Measurements from ENCODE around the gene AARS2. TPM values are rescaled to one million over a fixed set of nuclear protein-coding genes. Genes with fewer than 3 reads are reported as not detected.

The AARS2 gene
- total RNA-seq, 1 experiment from 2014 or later, result 11.6 TPM

GRCh38 chr6:44311304-44311703, 1.8 kb downstream of the AARS2 start:
- Histone ChIP-seq H2AFZ (no peak overlapping the region), H4K20me1 (ENCODE audit: insufficient read depth) (no peaks in the 10 kb centered on the region), H3K4me1 (replicated peaks; ENCODE audit: insufficient read depth) (peaks cover 9% of the 10 kb centered on the region), H3K79me2 (ENCODE audit: low read depth) (peaks cover 15% of the 10 kb centered on the region), H3K9me2 (ENCODE audit: insufficient read depth) (no peaks in the 10 kb centered on the region), H3K4me2 (no peak overlapping the region), H3K9me3 (ENCODE audit: insufficient read depth, low read depth) (no peaks in the 10 kb centered on the region), H3K4me3 (no peak overlapping the region), H3K36me3 (ENCODE audit: low read depth) (peaks cover 5% of the 10 kb centered on the region; the same call in 1 of the 2 replicates), H3F3A (ENCODE audit: insufficient read depth, low read depth) (no peaks in the 10 kb centered on the region), H3K27me3 (ENCODE audit: insufficient read depth, low read depth) (peaks cover 5% of the 10 kb centered on the region), H3K27ac (no peak overlapping the region)
- ChIA-PET POLR2A (ENCODE audit: unreplicated experiment) (no interaction called here), CTCF (no interaction called here)
- no TSS peak for BruUV-seq (replicated peaks)
- DNase-seq, result no peak
- intact Hi-C loops (cut with micrococcal nuclease; ENCODE audit: unreplicated experiment), result no loop called here
- TF ChIP-seq EZH2 (IDR thresholded peaks at IDR 0.05; ENCODE audit: low read depth), result no peak
- TF ChIP-seq, protein P1, sequence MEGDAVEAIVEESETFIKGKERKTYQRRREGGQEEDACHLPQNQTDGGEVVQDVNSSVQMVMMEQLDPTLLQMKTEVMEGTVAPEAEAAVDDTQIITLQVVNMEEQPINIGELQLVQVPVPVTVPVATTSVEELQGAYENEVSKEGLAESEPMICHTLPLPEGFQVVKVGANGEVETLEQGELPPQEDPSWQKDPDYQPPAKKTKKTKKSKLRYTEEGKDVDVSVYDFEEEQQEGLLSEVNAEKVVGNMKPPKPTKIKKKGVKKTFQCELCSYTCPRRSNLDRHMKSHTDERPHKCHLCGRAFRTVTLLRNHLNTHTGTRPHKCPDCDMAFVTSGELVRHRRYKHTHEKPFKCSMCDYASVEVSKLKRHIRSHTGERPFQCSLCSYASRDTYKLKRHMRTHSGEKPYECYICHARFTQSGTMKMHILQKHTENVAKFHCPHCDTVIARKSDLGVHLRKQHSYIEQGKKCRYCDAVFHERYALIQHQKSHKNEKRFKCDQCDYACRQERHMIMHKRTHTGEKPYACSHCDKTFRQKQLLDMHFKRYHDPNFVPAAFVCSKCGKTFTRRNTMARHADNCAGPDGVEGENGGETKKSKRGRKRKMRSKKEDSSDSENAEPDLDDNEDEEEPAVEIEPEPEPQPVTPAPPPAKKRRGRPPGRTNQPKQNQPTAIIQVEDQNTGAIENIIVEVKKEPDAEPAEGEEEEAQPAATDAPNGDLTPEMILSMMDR (conservative IDR thresholded peaks at IDR 0.05), result no peak

DNA sequence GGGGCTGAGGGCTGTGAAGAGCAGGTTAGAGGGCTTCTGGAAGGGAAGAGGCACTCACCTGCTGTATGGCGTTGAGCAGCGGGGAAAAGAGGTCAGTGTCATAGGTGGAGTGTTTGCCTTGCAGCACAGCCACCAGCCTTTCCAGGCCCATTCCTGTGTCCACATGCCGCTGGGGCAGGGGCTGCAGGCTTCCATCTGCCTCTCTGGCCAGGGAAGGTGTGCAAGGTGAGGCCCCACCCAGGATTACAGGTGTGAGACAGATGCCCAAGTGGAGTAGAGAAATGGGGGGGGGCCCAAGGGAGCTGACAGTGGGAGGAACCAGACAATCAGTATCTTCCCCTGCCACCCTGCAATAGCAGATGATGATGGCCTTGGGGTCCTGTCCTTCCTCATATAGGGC, 2.9 kb downstream of the AARS2 start:
- Histone ChIP-seq H3K27me3 (ENCODE audit: insufficient read depth, low read depth) (no peaks in the 10 kb centered on the region; the same call in 1 of the 2 replicates), H2AFZ (no peak overlapping the region), H3K27ac (no peak overlapping the region), H4K20me1 (ENCODE audit: insufficient read depth) (no peaks in the 10 kb centered on the region), H3K79me2 (ENCODE audit: low read depth) (peaks cover 15% of the 10 kb centered on the region), H3K9me3 (ENCODE audit: insufficient read depth, low read depth) (no peaks in the 10 kb centered on the region), H3K9me2 (ENCODE audit: insufficient read depth) (no peaks in the 10 kb centered on the region), H3K36me3 (ENCODE audit: low read depth) (peaks cover 9% of the 10 kb centered on the region; the same call in 1 of the 2 replicates), H3K4me2 (no peak overlapping the region), H3K4me3 (no peak overlapping the region), H3K4me1 (replicated peaks; ENCODE audit: insufficient read depth) (peaks cover 9% of the 10 kb centered on the region), H3F3A (ENCODE audit: insufficient read depth, low read depth) (no peaks in the 10 kb centered on the region)
- intact Hi-C loops (cut with micrococcal nuclease; ENCODE audit: unreplicated experiment), result no loop called here
- POLR2A ChIA-PET (ENCODE audit: unreplicated experiment), result no interaction called here
- BruUV-seq (replicated peaks), result no TSS peak
- no peak for TF ChIP-seq EZH2 (IDR thresholded peaks at IDR 0.05; ENCODE audit: low read depth)
- TF ChIP-seq, protein P1 (conservative IDR thresholded peaks at IDR 0.05), result no peak
- DNase-seq, result no peak
- CTCF ChIA-PET, result no interaction called here

GRCh38 chr6:44309631-44310030, 3.5 kb downstream of the AARS2 start:
- Histone ChIP-seq H3K4me3 (no peak overlapping the region), H3F3A (ENCODE audit: insufficient read depth, low read depth) (no peaks in the 10 kb centered on the region), H3K9me2 (ENCODE audit: insufficient read depth) (no peaks in the 10 kb centered on the region), H3K27ac (no peak overlapping the region), H2AFZ (no peak overlapping the region), H3K4me2 (no peak overlapping the region), H3K4me1 (replicated peaks; ENCODE audit: insufficient read depth) (peaks cover 9% of the 10 kb centered on the region), H3K9me3 (ENCODE audit: insufficient read depth, low read depth) (no peaks in the 10 kb centered on the region), H4K20me1 (ENCODE audit: insufficient read depth) (no peaks in the 10 kb centered on the region), H3K36me3 (ENCODE audit: low read depth) (peaks cover 12% of the 10 kb centered on the region; the same call in 1 of the 2 replicates), H3K79me2 (ENCODE audit: low read depth) (peaks cover 15% of the 10 kb centered on the region), H3K27me3 (ENCODE audit: insufficient read depth, low read depth) (no peaks in the 10 kb centered on the region)
- no peak for DNase-seq
- ChIA-PET CTCF (no interaction called here), POLR2A (ENCODE audit: unreplicated experiment) (no interaction called here)
- intact Hi-C loops (cut with micrococcal nuclease; ENCODE audit: unreplicated experiment), result no loop called here
- no peak for TF ChIP-seq EZH2 (IDR thresholded peaks at IDR 0.05; ENCODE audit: low read depth)
- TF ChIP-seq, protein P1 (conservative IDR thresholded peaks at IDR 0.05), result no peak
- BruUV-seq (replicated peaks), result no TSS peak
